OCI-LY3 (cell line): ENCODE results near the gene ZNF488.

ENCODE experiments used
- CTCF ChIP-seq: fragments of 200-600, 300-600 bp; sonication (generic); IDR thresholded peaks from 2 replicates; pipeline ENCODE4 v1.5.1; 2014; ENCODE audit warnings: antibody characterized with exemption, low read length, low read depth
- EZH2phosphoT487 ChIP-seq: fragments of 200-600 bp; shearing (Covaris generic); IDR thresholded peaks from 2 replicates; pipeline ENCODE4 v1.6.1; 2018; ENCODE audit warnings: antibody characterized with exemption, mixed run types, low read depth

DNA sequence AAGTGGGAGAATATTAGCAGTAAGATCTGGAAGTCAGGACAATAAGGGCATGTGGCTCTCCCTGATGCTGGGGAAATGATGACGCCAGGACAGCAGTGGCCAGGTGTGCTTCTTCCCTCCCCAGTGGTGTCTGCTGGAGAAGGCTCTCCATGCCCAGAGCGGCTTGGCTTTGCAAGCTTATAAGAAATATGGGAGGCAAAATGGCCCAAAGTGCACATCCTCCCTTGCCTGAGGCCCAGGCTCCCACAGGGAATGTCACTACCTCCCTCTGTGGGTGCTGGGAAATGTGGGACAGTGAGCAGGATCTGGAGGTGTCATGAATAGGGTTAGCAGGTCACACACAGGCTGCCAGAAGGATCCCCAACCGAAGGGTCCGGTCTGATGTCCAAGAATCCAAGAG, 17.1 kb upstream of the ZNF488 start:
- TF ChIP-seq CTCF, result no peak
- TF ChIP-seq EZH2phosphoT487, result no peak
